Measurements from ENCODE around the gene LAGE3. TPM values are rescaled to one million over a fixed set of nuclear protein-coding genes. Genes with fewer than 3 reads are reported as not detected.

The LAGE3 gene
- total and polyA plus RNA-seq, 2 of the 8 experiments (the other 6 are each of a cell fraction or from before 2014, with no cell fraction given) = 44.5 to 102 TPM

GRCh38 chrX:154511761-154512160 is 32.7 kb upstream of the LAGE3 start (continued):
- TF ChIP-seq RAD21 (IDR thresholded peaks at IDR 0.05 in 1 of 2, conservative IDR thresholded peaks at IDR 0.05 in 1 of 2; ENCODE audit: low read depth in 2 of 2, low read length in 2 of 2) (no peak), CTBP2 (IDR thresholded peaks at IDR 0.05; ENCODE audit: borderline replicate concordance, insufficient read depth, insufficient read length, low read length) (no peak), CTCF (IDR thresholded peaks at IDR 0.05; ENCODE audit: control extremely low read depth in 1 of 3, insufficient read depth in 1 of 3, low read depth in 1 of 3, low read length in 3 of 3) (no peak), CBX8 (IDR thresholded peaks at IDR 0.05; ENCODE audit: borderline replicate concordance, low read depth, low read length) (no peak), NRF1 (IDR thresholded peaks at IDR 0.05; ENCODE audit: low read depth, low read length) (no peak)
